Gastroesophageal sphincter (tissue), 4 donors: ENCODE results near the gene SHISAL1. TPM values are rescaled to one million over a fixed set of nuclear protein-coding genes. Genes with fewer than 3 reads are reported as not detected.

Experiments
- ATAC-seq: fragments of 150-250 bp; one replicate; pipeline ENCODE4 v1.9.1; 2016; ENCODE audit warnings: mild to moderate bottlenecking, moderate library complexity
- H3K27ac ChIP-seq, 4 donors: fragments of 200-600 bp; sonication (generic) in 3 of 4; 1 replicate in 3 of 4; 2 replicates in 1 of 4; pipeline ENCODE4 v1.5.1; 2016 to 2019
- H3K27me3 ChIP-seq: fragments of 200-600 bp; sonication (generic); one replicate; pipeline ENCODE4 v1.5.1; 2019
- H3K36me3 ChIP-seq, 2 donors: fragments of 200-600 bp; sonication (generic); one replicate each; pipeline ENCODE4 v1.5.1; 2019; ENCODE audit warnings: control low read depth in 1 of 2
- H3K4me1 ChIP-seq, 3 donors: fragments of 200-600 bp; sonication (generic); 1 replicate in 2 of 3; 2 replicates in 1 of 3; pipeline ENCODE4 v1.5.1; 2016 to 2019; ENCODE audit warnings: control low read depth in 2 of 3
- H3K4me3 ChIP-seq, 2 donors: fragments of 200-600 bp; sonication (generic); one replicate each; pipeline ENCODE4 v1.5.1; 2019; ENCODE audit warnings: mild to moderate bottlenecking in 1 of 2, moderate library complexity in 1 of 2
- H3K9me3 ChIP-seq, 3 donors: fragments of 200-600 bp; sonication (generic); one replicate each; pipeline ENCODE4 v1.5.1; 2017 to 2019; ENCODE audit warnings: control low read depth in 2 of 3
- CTCF ChIP-seq, 4 experiments: fragments of 200-600 bp in 2 of 4; fragments of 450-650 bp in 2 of 4; sonication (generic) in 1 of 4; IDR thresholded peaks; one replicate each; pipeline ENCODE4 v1.5.1; 2017 to 2019; ENCODE audit warnings: antibody characterized with exemption in 4 of 4, mild to moderate bottlenecking in 2 of 4, moderate library complexity in 2 of 4
- EP300 ChIP-seq: sonication (generic); formaldehyde crosslinking; IDR thresholded peaks from one replicate; pipeline ENCODE4 v1.6.1; 2017; ENCODE audit warnings: antibody characterized with exemption, mild to moderate bottlenecking
- POLR2A ChIP-seq, 2 donors: fragments of 450-650 bp; IDR thresholded peaks; one replicate each; pipeline ENCODE4 v1.6.1; 2017; ENCODE audit warnings: antibody characterized with exemption in 2 of 2, mild to moderate bottlenecking in 2 of 2, moderate library complexity in 1 of 2
- POLR2AphosphoS5 ChIP-seq: sonication (generic); formaldehyde crosslinking; IDR thresholded peaks from one replicate; pipeline ENCODE4 v1.6.1; 2017; ENCODE audit warnings: antibody characterized with exemption
- WGBS, 2 donors: methylation state at CpG; one replicate each; pipeline ENCODE4 v1.1.5; 2018; ENCODE audit warnings: low coverage in 1 of 2; 5-methylcytosine and 5-hydroxymethylcytosine counted together
- total RNA-seq, 4 donors: library from RNA; depleted of rRNA; stranded (reverse); fragments of >200 nt; gene quantifications; one replicate each; pipeline ENCODE4 v1.1.0, GENCODE V29; 2016

Gene SHISAL1
- total RNA-seq, 4 donors from 2014 or later: 4.5 to 23.1 (median 6.2) TPM

GRCh38 chr22:44311855-44312170 is 938 bp downstream of the SHISAL1 start:
- Histone ChIP-seq H3K27ac (peak overlapping the region; percentile 1 to 84 (median 80)), H3K4me3 (peak overlapping the region in 1 of 2 donors; percentile 26), H3K36me3 (no peaks in the 10 kb centered on the region), H3K4me1 (peaks cover 0 to 76% (median 27%) of the 10 kb centered on the region in 3 donors), H3K9me3 (no peaks in the 10 kb centered on the region), H3K27me3 (no peaks in the 10 kb centered on the region)
- TF ChIP-seq CTCF (IDR thresholded peaks at IDR 0.05): no peak
- TF ChIP-seq POLR2A (IDR thresholded peaks at IDR 0.05): no peak
- no peak for TF ChIP-seq POLR2AphosphoS5
- TF ChIP-seq EP300: no peak
- 0 to 16% methylated on average over 2 to 3 of the region's 3 CpGs for WGBS, 2 donors
- no peak for ATAC-seq

- H3K4me3 ChIP-seq: no peak overlapping the region
- 64% methylated on average over 4 of the region's 10 CpGs; no CpG with 5 or more reads in 1 of the 2 donors for WGBS, 2 donors
- no peaks in the 10 kb centered on the region for H3K27me3 ChIP-seq
- no peaks in the 10 kb centered on the region for H3K36me3 ChIP-seq
- no peak for ATAC-seq
- peak overlapping the region in 3 of 4 donors; percentile 80 to 84 (median 81) for H3K27ac ChIP-seq
- H3K9me3 ChIP-seq: no peaks in the 10 kb centered on the region
- TF ChIP-seq POLR2A (IDR thresholded peaks at IDR 0.05): no peak
- TF ChIP-seq EP300: no peak
- no peak for TF ChIP-seq POLR2AphosphoS5
- no peak for TF ChIP-seq CTCF (IDR thresholded peaks at IDR 0.05)
- peaks cover 0 to 78% (median 27%) of the 10 kb centered on the region in 3 donors for H3K4me1 ChIP-seq
Measured at GRCh38 chr22:44311104-44311854, 1.5 kb downstream of the SHISAL1 start.

- Histone ChIP-seq H3K27ac (peak overlapping the region in 3 of 4 donors; percentile 80 to 84 (median 81)), H3K9me3 (no peaks in the 10 kb centered on the region), H3K27me3 (no peaks in the 10 kb centered on the region), H3K4me1 (peaks cover 0 to 93% (median 31%) of the 10 kb centered on the region in 3 donors), H3K4me3 (no peak overlapping the region), H3K36me3 (no peaks in the 10 kb centered on the region)
- TF ChIP-seq POLR2AphosphoS5 (peak; percentile 78), CTCF (IDR thresholded peaks at IDR 0.05) (no peak)
- WGBS, 2 donors: 35 to 45% methylated on average over 4 of the region's 9 CpGs
- ATAC-seq: peak; percentile 10
Measured at GRCh38 chr22:44309647-44310046, 3.1 kb downstream of the SHISAL1 start.

GRCh38 chr22:44309137-44309536 is 3.6 kb downstream of the SHISAL1 start:
- 0% methylated on average over 2 of the region's 16 CpGs; no CpG with 5 or more reads in 1 of the 2 donors for WGBS, 2 donors
- H3K27ac ChIP-seq: peak overlapping the region; percentile 1 to 84 (median 80)
- H3K9me3 ChIP-seq: no peaks in the 10 kb centered on the region
- TF ChIP-seq EP300: no peak
- no peak for TF ChIP-seq CTCF (IDR thresholded peaks at IDR 0.05)
- TF ChIP-seq POLR2AphosphoS5: peak; percentile 71
- TF ChIP-seq POLR2A (IDR thresholded peaks at IDR 0.05): no peak
- H3K4me3 ChIP-seq: no peak overlapping the region
- peaks cover 0 to 92% (median 31%) of the 10 kb centered on the region in 3 donors for H3K4me1 ChIP-seq
- no peaks in the 10 kb centered on the region for H3K36me3 ChIP-seq
- peak; percentile 72 for ATAC-seq
- no peaks in the 10 kb centered on the region for H3K27me3 ChIP-seq
